ENCODE results near the gene LRRC23.

Gene LRRC23

GRCh38 chr12:6927379-6928021 is 22.9 kb downstream of the LRRC23 start, which contains the start of gene ATN1:
TSS of gene ATN1 (plus strand) at chr12:6927959. CDS start at chr12:6934002, 6,043 bp downstream.
- TF ChIP-seq TEAD4 (IDR thresholded peaks at IDR 0.05) (0 out of 2 replicates have a peak, but pooled peaks have one; percentile 36), TCF12 (IDR thresholded peaks at IDR 0.05; ENCODE audit: low read depth) (peak; percentile 60; the same call in 1 of the 2 replicates), EP300 (IDR thresholded peaks at IDR 0.05; ENCODE audit: borderline replicate concordance) (peak; percentile 19; the same call in 1 of the 2 replicates), TAF1 (IDR thresholded peaks at IDR 0.05; ENCODE audit: low read depth) (0 out of 2 replicates have a peak, but pooled peaks have one; percentile 51), FOXM1 (IDR thresholded peaks at IDR 0.05; ENCODE audit: borderline replicate concordance, low read depth) (no peak)
- TF ChIP-seq, protein P1, sequence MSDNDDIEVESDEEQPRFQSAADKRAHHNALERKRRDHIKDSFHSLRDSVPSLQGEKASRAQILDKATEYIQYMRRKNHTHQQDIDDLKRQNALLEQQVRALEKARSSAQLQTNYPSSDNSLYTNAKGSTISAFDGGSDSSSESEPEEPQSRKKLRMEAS (IDR thresholded peaks at IDR 0.05), result peak; percentile 81
- TF ChIP-seq, protein P2, sequence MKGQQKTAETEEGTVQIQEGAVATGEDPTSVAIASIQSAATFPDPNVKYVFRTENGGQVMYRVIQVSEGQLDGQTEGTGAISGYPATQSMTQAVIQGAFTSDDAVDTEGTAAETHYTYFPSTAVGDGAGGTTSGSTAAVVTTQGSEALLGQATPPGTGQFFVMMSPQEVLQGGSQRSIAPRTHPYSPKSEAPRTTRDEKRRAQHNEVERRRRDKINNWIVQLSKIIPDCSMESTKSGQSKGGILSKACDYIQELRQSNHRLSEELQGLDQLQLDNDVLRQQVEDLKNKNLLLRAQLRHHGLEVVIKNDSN (IDR thresholded peaks at IDR 0.05), result 0 out of 2 replicates have a peak, but pooled peaks have one; percentile 4
- TF ChIP-seq, protein P3, sequence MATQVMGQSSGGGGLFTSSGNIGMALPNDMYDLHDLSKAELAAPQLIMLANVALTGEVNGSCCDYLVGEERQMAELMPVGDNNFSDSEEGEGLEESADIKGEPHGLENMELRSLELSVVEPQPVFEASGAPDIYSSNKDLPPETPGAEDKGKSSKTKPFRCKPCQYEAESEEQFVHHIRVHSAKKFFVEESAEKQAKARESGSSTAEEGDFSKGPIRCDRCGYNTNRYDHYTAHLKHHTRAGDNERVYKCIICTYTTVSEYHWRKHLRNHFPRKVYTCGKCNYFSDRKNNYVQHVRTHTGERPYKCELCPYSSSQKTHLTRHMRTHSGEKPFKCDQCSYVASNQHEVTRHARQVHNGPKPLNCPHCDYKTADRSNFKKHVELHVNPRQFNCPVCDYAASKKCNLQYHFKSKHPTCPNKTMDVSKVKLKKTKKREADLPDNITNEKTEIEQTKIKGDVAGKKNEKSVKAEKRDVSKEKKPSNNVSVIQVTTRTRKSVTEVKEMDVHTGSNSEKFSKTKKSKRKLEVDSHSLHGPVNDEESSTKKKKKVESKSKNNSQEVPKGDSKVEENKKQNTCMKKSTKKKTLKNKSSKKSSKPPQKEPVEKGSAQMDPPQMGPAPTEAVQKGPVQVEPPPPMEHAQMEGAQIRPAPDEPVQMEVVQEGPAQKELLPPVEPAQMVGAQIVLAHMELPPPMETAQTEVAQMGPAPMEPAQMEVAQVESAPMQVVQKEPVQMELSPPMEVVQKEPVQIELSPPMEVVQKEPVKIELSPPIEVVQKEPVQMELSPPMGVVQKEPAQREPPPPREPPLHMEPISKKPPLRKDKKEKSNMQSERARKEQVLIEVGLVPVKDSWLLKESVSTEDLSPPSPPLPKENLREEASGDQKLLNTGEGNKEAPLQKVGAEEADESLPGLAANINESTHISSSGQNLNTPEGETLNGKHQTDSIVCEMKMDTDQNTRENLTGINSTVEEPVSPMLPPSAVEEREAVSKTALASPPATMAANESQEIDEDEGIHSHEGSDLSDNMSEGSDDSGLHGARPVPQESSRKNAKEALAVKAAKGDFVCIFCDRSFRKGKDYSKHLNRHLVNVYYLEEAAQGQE (IDR thresholded peaks at IDR 0.05; ENCODE audit: low read depth), result no peak

GRCh38 chr12:6928022-6928702 is 23.5 kb downstream of the LRRC23 start:
- TF ChIP-seq ZBTB7A (IDR thresholded peaks at IDR 0.05; ENCODE audit: low read depth) (peak; percentile 83), NFIC (IDR thresholded peaks at IDR 0.05) (no peak), TAF1 (IDR thresholded peaks at IDR 0.05; ENCODE audit: low read depth) (peak; percentile 26; the same call in 1 of the 2 replicates), YY1 (IDR thresholded peaks at IDR 0.05; ENCODE audit: low read depth) (0 out of 2 replicates have a peak, but pooled peaks have one; percentile 6), CEBPB (IDR thresholded peaks at IDR 0.05) (no peak), RAD21 (IDR thresholded peaks at IDR 0.05; ENCODE audit: low read depth) (no peak), TCF12 (IDR thresholded peaks at IDR 0.05; ENCODE audit: low read depth) (no peak), TEAD4 (IDR thresholded peaks at IDR 0.05) (no peak), EP300 (IDR thresholded peaks at IDR 0.05; ENCODE audit: borderline replicate concordance) (no peak), EGR1 (IDR thresholded peaks at IDR 0.05) (no peak), FOXM1 (IDR thresholded peaks at IDR 0.05; ENCODE audit: borderline replicate concordance, low read depth) (no peak), CREB1 (IDR thresholded peaks at IDR 0.05; ENCODE audit: low read depth) (no peak)
- TF ChIP-seq, protein P2 (IDR thresholded peaks at IDR 0.05), result no peak
- TF ChIP-seq, protein P1 (IDR thresholded peaks at IDR 0.05), result no peak
- TF ChIP-seq, protein P3 (IDR thresholded peaks at IDR 0.05; ENCODE audit: low read depth), result no peak

DNA sequence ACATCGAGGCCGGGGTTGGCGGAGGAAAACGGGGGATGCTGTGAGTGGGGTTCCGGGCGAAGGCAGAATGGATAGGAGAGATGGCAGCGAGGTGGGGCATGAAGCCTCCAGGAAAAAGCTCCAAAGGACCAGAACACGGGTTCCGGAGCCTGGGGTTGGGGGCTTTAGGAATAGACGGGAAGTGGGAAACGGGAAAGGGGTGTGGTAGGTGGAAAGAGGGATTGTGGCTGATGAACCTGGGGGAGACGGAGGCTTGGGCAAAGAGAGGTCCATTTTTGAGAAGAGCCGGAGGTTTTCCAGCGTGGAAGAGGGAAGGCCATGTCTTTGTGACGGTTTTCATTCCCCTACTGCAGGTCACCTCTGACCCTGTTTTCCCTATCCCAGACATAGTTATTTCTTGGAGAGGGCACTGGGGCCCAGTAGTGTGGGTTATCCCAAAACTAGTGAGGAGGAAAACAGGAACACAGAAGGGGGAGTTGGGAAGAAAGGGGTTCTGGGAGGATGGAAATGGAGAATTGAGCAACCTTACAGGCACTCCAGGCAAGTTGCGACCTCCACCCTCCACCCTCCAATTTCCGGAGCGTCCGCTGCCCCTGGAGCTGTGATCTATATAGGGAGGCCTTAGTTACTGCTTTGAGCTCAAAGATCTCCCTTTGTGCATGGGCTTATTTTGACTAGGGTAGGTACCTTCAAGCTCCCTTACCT is 24.2 kb downstream of the LRRC23 start:
- TF ChIP-seq ZBTB7A (IDR thresholded peaks at IDR 0.05; ENCODE audit: low read depth) (peak; percentile 29), CREB1 (IDR thresholded peaks at IDR 0.05; ENCODE audit: low read depth) (no peak), NFIC (IDR thresholded peaks at IDR 0.05) (no peak)
- TF ChIP-seq, protein P1 (IDR thresholded peaks at IDR 0.05), result 0 out of 2 replicates have a peak, but pooled peaks have one; percentile 33
- TF ChIP-seq, protein P3 (IDR thresholded peaks at IDR 0.05; ENCODE audit: low read depth), result no peak
